Ovary (tissue), 9 donors: ENCODE data around the gene TLR1. TPM values are rescaled to one million over a fixed set of nuclear protein-coding genes. Genes with fewer than 3 reads are reported as not detected.

Experiments
- DNase-seq, 5 donors: peaks; one replicate each; pipeline ENCODE4 v3.0.0-alpha.2; 2019 to 2020
- H3K27ac ChIP-seq, 2 donors: fragments of 200-600 bp; one replicate each; pipeline versions ENCODE4 v1.5.1 to v1.8.0; 2019 to 2022
- H3K27me3 ChIP-seq: fragments of 200-600 bp; one replicate; pipeline ENCODE4 v1.8.0; 2022
- H3K36me3 ChIP-seq: fragments of 200-600 bp; sonication (generic); one replicate; pipeline ENCODE4 v1.5.1; 2019
- H3K4me1 ChIP-seq: one replicate; pipeline ENCODE4 v1.8.1; 2013; ENCODE audit warnings: mild to moderate bottlenecking, moderate library complexity; ENCODE audit not compliant: insufficient read depth
- H3K4me3 ChIP-seq: fragments of 200-600 bp; sonication (generic); one replicate; pipeline ENCODE4 v1.5.1; 2017
- H3K9me3 ChIP-seq, 2 donors: fragments of 200-600 bp in 1 of 2; sonication (generic) in 1 of 2; one replicate each; pipeline versions ENCODE4 v1.5.1 to v1.8.1; 2013 to 2019; ENCODE audit warnings: mild to moderate bottlenecking in 1 of 2, moderate library complexity in 1 of 2
- CTCF ChIP-seq, 3 donors: fragments of 450-650 bp in 2 of 3; fragments of 200-600 bp in 1 of 3; IDR thresholded peaks; one replicate each; pipeline versions ENCODE4 v1.5.1 to v1.8.0; 2016 to 2022; ENCODE audit warnings: antibody characterized with exemption in 3 of 3, mild to moderate bottlenecking in 1 of 3
- EP300 ChIP-seq: sonication (generic); formaldehyde crosslinking; IDR thresholded peaks from one replicate; pipeline ENCODE4 v1.6.1; 2017; ENCODE audit warnings: antibody characterized with exemption
- POLR2A ChIP-seq: fragments of 450-650 bp; IDR thresholded peaks from one replicate; pipeline ENCODE4 v1.6.1; 2017; ENCODE audit warnings: antibody characterized with exemption, mild to moderate bottlenecking, moderate library complexity
- WGBS, 3 donors: extraction: QIAGEN DNeasy Blood & Tissue Kit in 1 of 3; methylation state at CpG; one replicate each; pipeline versions ENCODE4 v1.1.5 to v1.1.7; 2013 to 2017; 5-methylcytosine and 5-hydroxymethylcytosine counted together
- intact Hi-C, 4 donors: fragments of 100-400 bp; cut with DNase I; formaldehyde crosslinking; loops; one replicate each; pipeline versions ENCODE4 v1.11.0 to v1.15.1; 2022 to 2023
- polyA plus RNA-seq, 2 donors: library from polyadenylated mRNA; stranded (reverse); fragments of 200-250 nt in 1 of 2; fragments of 350-450 nt in 1 of 2; fragmentation: Illumina TruSeq in 1 of 2; extraction: RNeasy Lipid Tissue Mini Kit (QIAGEN cat#74804) in 1 of 2; gene quantifications; one replicate each; pipeline ENCODE4 v1.2.3, GENCODE V29; 2013 to 2014
- total RNA-seq, 7 donors: library from RNA; depleted of rRNA in 2 of 7; stranded (reverse); fragments of >200 nt in 2 of 7; fragmentation: NEBNext Ultra II Directional in 3 of 7; extraction: Animal tissue kit (Norgen Biotek cat#: 25700) in 3 of 7; gene quantifications; one replicate each; pipeline versions ENCODE4 v1.1.0 to v1.2.4, GENCODE V29; 2016 to 2023
- donor health status: DM: no; HTN: no; CAD: no; lungs with moderate emphysema.
- donor health status: DM: no; HTN: no; CAD: no.
- donor health status: Bipolar disorder and iron deficiency.
- donor health status: DM: yes; HTN: yes; CAD: no.
- donor health status: DM: no; HTN: no; CAD: no.
- donor health status: DM: yes; HTN: yes; CAD: no.

Gene TLR1
- total and polyA plus RNA-seq, 9 donors = 5.0 to 24.0 (median 10.1) TPM

DNA sequence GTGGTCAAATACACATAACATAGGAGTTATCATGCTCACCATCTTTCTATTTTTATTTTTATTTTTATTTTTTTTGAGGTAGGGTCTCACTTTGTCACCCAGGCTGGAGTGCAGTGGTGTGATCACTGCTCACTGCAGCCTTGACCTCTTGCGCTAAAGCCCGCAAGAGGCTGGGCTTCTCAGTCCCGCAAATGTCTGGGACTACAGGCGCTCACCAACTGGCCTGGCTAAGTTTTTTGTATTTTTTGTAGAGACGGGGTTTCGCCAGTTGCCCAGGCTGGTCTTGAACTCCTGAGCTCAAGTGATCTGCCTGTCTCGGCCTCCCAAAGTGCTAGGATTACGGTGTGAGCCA lies 21.5 kb downstream of the TLR1 start:
- intact Hi-C loops = loop anchor here in 1 of 4 donors (5.0 kb wide), 1 partner anchor 721 kb away; no protein-coding TSS in a partner anchor
- H3K4me3 ChIP-seq = no peak overlapping the region
- no peaks in the 10 kb centered on the region for H3K27me3 ChIP-seq
- H3K9me3 ChIP-seq = no peaks in the 10 kb centered on the region
- H3K27ac ChIP-seq = no peak overlapping the region
- WGBS, 3 donors = 77 to 85% (median 78%) methylated on average over 8 of the region's 8 CpGs
- TF ChIP-seq EP300 (no peak), CTCF (IDR thresholded peaks at IDR 0.05) (no peak), POLR2A (no peak)
- no peak for DNase-seq
- no peaks in the 10 kb centered on the region for H3K4me1 ChIP-seq
- no peaks in the 10 kb centered on the region for H3K36me3 ChIP-seq

DNA sequence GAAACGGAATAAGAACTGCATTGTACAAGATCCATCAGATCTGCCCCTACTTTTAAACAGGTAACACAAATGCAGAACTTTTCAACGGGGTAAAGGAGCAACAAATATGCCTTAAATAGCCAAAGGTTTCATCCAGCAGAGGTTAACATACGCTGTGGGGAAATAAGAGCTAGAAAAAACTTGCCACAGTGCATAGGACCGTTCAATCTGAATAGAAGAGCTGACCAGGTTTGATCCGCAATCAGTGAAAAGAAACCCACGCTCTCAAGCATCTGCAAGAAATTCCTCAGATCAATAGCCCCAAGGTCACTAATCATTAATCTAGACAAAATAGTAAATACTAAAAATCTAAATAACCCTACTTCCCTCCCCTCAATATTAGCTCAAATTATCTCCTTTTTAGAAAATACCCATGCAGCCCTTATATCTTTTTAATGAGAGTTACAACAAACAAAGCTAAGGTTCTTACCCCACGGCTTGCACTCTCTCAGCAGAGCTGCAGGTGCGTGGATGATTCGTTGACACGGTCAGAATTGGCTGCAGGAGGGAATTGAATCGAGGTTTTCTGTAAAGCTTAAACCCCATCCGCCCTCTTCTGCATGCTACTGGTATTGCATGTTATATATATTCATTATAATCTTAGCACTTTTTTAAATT lies 22.0 kb downstream of the TLR1 start, which contains the start of gene TLR10:
TSS of gene TLR10 (minus strand) at position 539 of the 657 bp plus-strand sequence. CDS start 7,400 bp downstream, outside the sequence.
- 28 to 34% (median 31%) methylated on average over 12 of the region's 12 CpGs for WGBS, 3 donors
- intact Hi-C loops = loop anchor here in 1 of 4 donors (5.0 kb wide), 1 partner anchor 720 kb away; no protein-coding TSS in a partner anchor

GRCh38 chr4:38781854-38782261 lies 22.7 kb downstream of the TLR1 start:
- no peak overlapping the region for H3K4me3 ChIP-seq
- TF ChIP-seq POLR2A = no peak
- TF ChIP-seq EP300 = no peak
- no peak for DNase-seq
- no peaks in the 10 kb centered on the region for H3K36me3 ChIP-seq
- H3K9me3 ChIP-seq = no peaks in the 10 kb centered on the region
- no peaks in the 10 kb centered on the region for H3K27me3 ChIP-seq
- no peaks in the 10 kb centered on the region for H3K4me1 ChIP-seq
- no peak overlapping the region for H3K27ac ChIP-seq
- intact Hi-C loops = loop anchor here in 1 of 4 donors (5.0 kb wide), 1 partner anchor 720 kb away; no protein-coding TSS in a partner anchor
- WGBS, 3 donors = 96 to 98% (median 96%) methylated on average over 4 of the region's 4 CpGs

More for the DNA sequence above, 22.0 kb downstream of the TLR1 start, which contains the start of gene TLR10:
- Histone ChIP-seq H3K4me1 (no peaks in the 10 kb centered on the region), H3K27me3 (no peaks in the 10 kb centered on the region), H3K9me3 (no peaks in the 10 kb centered on the region), H3K36me3 (no peaks in the 10 kb centered on the region), H3K27ac (no peak within 1 kb of the TSS), H3K4me3 (no peak within 1 kb of the TSS)
- DNase-seq = peak in 1 of 5 donors; percentile 40
- TF ChIP-seq EP300 (no peak), CTCF (IDR thresholded peaks at IDR 0.05) (peak in 2 of 3 donors; percentile 61 to 64), POLR2A (no peak)

- no peaks in the 10 kb centered on the region for H3K4me1 ChIP-seq
- intact Hi-C loops = loop anchor here in 1 of 4 donors (5.0 kb wide), 1 partner anchor 719 kb away; no protein-coding TSS in a partner anchor
- 93 to 94% (median 93%) methylated on average over 4 of the region's 4 CpGs for WGBS, 3 donors
Measured at GRCh38 chr4:38780833-38781484, 23.6 kb downstream of the TLR1 start.

More at GRCh38 chr4:38780833-38781484, 23.6 kb downstream of the TLR1 start:
- H3K9me3 ChIP-seq = no peaks in the 10 kb centered on the region
- H3K27ac ChIP-seq = no peak overlapping the region
- H3K4me3 ChIP-seq = no peak overlapping the region
- DNase-seq = no peak
- H3K36me3 ChIP-seq = no peaks in the 10 kb centered on the region
- no peak for TF ChIP-seq POLR2A
- TF ChIP-seq EP300 = no peak
- TF ChIP-seq CTCF (IDR thresholded peaks at IDR 0.05) = no peak
- no peaks in the 10 kb centered on the region for H3K27me3 ChIP-seq
